Adipocyte (in vitro differentiated cells): ENCODE results near the gene PTPRG.

ENCODE experiments used
- DNase-seq: peaks from one replicate; pipeline ENCODE4 v3.0.0-alpha.2; 2015; ENCODE audit warnings: low read depth
- H3K27me3 ChIP-seq: replicated peaks from 2 replicates; pipeline ENCODE4 v1.7.0; 2013; ENCODE audit warnings: mild to moderate bottlenecking, low read length, moderate library complexity; ENCODE audit not compliant: control insufficient read depth, insufficient read depth
- H3K36me3 ChIP-seq: 2 replicates; pipeline ENCODE4 v1.7.0; 2013; ENCODE audit warnings: low read length, mild to moderate bottlenecking, moderate library complexity; ENCODE audit not compliant: control insufficient read depth, insufficient read depth, severe bottlenecking
- H3K4me1 ChIP-seq: 2 replicates; pipeline ENCODE4 v1.7.0; 2013; ENCODE audit warnings: mild to moderate bottlenecking, low read length, moderate library complexity; ENCODE audit not compliant: control insufficient read depth, insufficient read depth
- H3K4me3 ChIP-seq: 2 replicates; pipeline ENCODE4 v1.7.0; 2013; ENCODE audit warnings: mild to moderate bottlenecking, low read length, moderate library complexity
- H3K9ac ChIP-seq: 2 replicates; pipeline ENCODE4 v1.7.0; 2013; ENCODE audit warnings: mild to moderate bottlenecking, low read length, moderate library complexity
- H3K9me3 ChIP-seq: 2 replicates; pipeline ENCODE4 v1.7.0; 2013; ENCODE audit warnings: mild to moderate bottlenecking, low read length, moderate library complexity; ENCODE audit not compliant: control insufficient read depth

Gene PTPRG

DNA sequence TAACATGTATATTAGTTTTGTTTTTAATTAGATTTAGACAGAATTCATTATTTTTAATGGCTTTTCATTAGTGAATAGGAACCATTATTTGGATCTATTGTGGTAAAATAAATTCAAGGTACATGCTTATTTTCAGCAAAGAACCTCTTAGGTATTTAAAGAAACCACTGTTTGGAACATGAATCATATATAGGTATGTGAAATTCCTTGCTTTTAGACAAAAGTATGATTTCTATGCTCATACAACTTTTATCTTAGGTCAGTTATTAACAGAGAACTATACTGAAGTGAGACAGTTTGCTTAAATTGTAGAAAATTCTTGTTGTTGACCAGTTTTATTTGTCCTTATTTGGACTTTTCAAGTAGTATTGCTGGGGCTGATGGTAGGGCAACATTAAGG is 422.1 kb downstream of the PTPRG start:
- DNase-seq, result no peak
- Histone ChIP-seq H3K9ac (no peak overlapping the region), H3K4me3 (no peak overlapping the region), H3K27me3 (no peaks in the 10 kb centered on the region), H3K4me1 (peaks cover 5% of the 10 kb centered on the region), H3K36me3 (peaks cover 6% of the 10 kb centered on the region), H3K9me3 (no peaks in the 10 kb centered on the region)

GRCh38 chr3:61985020-61985419 is 423.6 kb downstream of the PTPRG start:
- Histone ChIP-seq H3K4me3 (no peak overlapping the region), H3K9ac (no peak overlapping the region), H3K9me3 (no peaks in the 10 kb centered on the region), H3K27me3 (no peaks in the 10 kb centered on the region), H3K36me3 (peaks cover 11% of the 10 kb centered on the region), H3K4me1 (peaks cover 5% of the 10 kb centered on the region)
- DNase-seq, result peak; percentile 8

- Histone ChIP-seq H3K9me3 (no peaks in the 10 kb centered on the region), H3K36me3 (peaks cover 25% of the 10 kb centered on the region), H3K27me3 (no peaks in the 10 kb centered on the region), H3K4me3 (no peak overlapping the region), H3K9ac (no peak overlapping the region), H3K4me1 (peaks cover 5% of the 10 kb centered on the region)
- no peak for DNase-seq
These were observed 425.1 kb downstream of the PTPRG start for GRCh38 chr3:61986473-61986872.

- Histone ChIP-seq H3K9me3 (no peaks in the 10 kb centered on the region), H3K27me3 (no peaks in the 10 kb centered on the region), H3K9ac (no peak overlapping the region), H3K4me3 (no peak overlapping the region), H3K36me3 (peaks cover 40% of the 10 kb centered on the region), H3K4me1 (peaks cover 5% of the 10 kb centered on the region)
- no peak for DNase-seq
These were observed 428.3 kb downstream of the PTPRG start for GRCh38 chr3:61989681-61990080.

- H3K4me1 ChIP-seq, result no peaks in the 10 kb centered on the region
- DNase-seq, result no peak
These were observed 429.1 kb downstream of the PTPRG start for GRCh38 chr3:61990327-61991027.

GRCh38 chr3:61991706-61992105 is 430.3 kb downstream of the PTPRG start:
- no peak for DNase-seq
- Histone ChIP-seq H3K27me3 (no peaks in the 10 kb centered on the region), H3K4me3 (no peak overlapping the region), H3K9ac (no peak overlapping the region), H3K9me3 (no peaks in the 10 kb centered on the region), H3K36me3 (peaks cover 34% of the 10 kb centered on the region), H3K4me1 (peaks cover 5% of the 10 kb centered on the region)

More at GRCh38 chr3:61990327-61991027, 429.1 kb downstream of the PTPRG start:
- Histone ChIP-seq H3K27me3 (no peaks in the 10 kb centered on the region), H3K4me3 (no peak overlapping the region), H3K9me3 (no peaks in the 10 kb centered on the region), H3K36me3 (peaks cover 34% of the 10 kb centered on the region), H3K9ac (no peak overlapping the region)

DNA sequence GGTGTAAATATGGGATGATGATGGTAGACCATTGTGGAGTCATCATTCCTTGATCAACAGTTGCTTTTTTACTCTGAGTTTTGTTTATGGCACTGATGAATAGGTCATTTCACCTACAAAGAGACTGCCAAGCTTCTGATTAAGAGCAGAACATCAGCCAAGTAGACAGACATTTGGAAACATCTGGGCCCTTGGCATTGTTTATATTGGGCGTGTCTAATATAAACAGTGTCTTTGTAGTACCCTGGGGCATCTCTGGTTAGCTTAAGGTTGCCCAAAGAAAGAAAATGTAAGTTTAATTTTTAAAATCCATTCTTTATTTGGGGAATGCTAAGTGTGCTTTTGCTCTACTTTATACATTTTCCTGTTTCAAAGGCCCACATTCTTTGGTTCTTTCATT is 435.0 kb downstream of the PTPRG start:
- no peak overlapping the region for H3K9ac ChIP-seq

DNA sequence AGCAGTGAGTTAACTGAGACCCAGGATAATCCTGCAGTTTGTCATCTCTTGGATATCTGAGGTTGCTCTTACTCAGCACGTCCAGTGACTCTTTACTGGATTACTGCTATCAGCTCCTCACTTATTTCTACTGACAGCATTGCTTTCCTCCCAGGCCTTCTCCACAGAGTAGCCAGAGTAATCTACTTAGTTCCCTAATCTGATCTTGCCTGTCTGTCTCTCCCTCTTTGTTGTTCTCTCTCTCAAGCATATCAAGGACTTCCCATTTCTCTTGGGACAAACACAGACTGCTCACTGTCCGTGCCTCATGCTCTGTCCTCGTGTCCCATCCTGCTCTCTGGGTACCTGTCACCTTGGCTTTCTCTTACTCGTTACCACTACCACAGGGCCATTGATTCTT is 435.7 kb downstream of the PTPRG start:
- no peaks in the 10 kb centered on the region for H3K9me3 ChIP-seq
- no peaks in the 10 kb centered on the region for H3K27me3 ChIP-seq
- no peak overlapping the region for H3K9ac ChIP-seq
- no peak overlapping the region for H3K4me3 ChIP-seq
- H3K36me3 ChIP-seq, result peaks cover 13% of the 10 kb centered on the region
- no peak for DNase-seq
- H3K4me1 ChIP-seq, result peaks cover 7% of the 10 kb centered on the region

More for the DNA sequence above, 435.0 kb downstream of the PTPRG start:
- peak; percentile 40 for DNase-seq
- Histone ChIP-seq H3K27me3 (no peaks in the 10 kb centered on the region), H3K36me3 (peaks cover 20% of the 10 kb centered on the region), H3K4me1 (peaks cover 7% of the 10 kb centered on the region), H3K4me3 (no peak overlapping the region), H3K9me3 (no peaks in the 10 kb centered on the region)

- no peak for DNase-seq
- Histone ChIP-seq H3K36me3 (peaks cover 27% of the 10 kb centered on the region), H3K4me3 (no peak overlapping the region), H3K4me1 (peaks cover 14% of the 10 kb centered on the region), H3K27me3 (no peaks in the 10 kb centered on the region), H3K9me3 (no peaks in the 10 kb centered on the region), H3K9ac (no peak overlapping the region)
These were observed 442.5 kb downstream of the PTPRG start for GRCh38 chr3:62003835-62004234.

DNA sequence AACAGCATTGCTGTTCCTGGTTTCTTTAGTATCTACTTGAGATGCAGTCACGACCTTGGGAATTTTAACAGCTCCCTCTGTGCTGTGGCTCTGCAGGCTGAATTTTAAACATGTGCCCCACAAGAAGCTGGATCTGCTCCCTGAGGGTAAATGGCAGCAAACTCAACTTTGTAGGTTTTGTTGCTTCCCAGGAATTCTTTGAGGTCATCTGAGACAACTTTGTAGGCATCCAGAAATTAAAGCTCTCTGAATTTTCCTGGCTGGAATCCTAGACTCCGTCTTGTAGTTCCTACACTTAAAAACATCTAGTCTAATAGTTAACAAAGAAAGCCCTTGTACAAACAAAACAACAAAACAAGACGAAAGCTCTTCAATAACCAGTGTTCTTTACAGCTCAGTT is 445.7 kb downstream of the PTPRG start:
- Histone ChIP-seq H3K36me3 (peaks cover 38% of the 10 kb centered on the region), H3K27me3 (no peaks in the 10 kb centered on the region), H3K4me1 (peaks cover 14% of the 10 kb centered on the region), H3K9me3 (no peaks in the 10 kb centered on the region), H3K4me3 (no peak overlapping the region), H3K9ac (no peak overlapping the region)
- DNase-seq, result peak; percentile 59

GRCh38 chr3:62010989-62011388 is 449.6 kb downstream of the PTPRG start:
- no peaks in the 10 kb centered on the region for H3K9me3 ChIP-seq

DNA sequence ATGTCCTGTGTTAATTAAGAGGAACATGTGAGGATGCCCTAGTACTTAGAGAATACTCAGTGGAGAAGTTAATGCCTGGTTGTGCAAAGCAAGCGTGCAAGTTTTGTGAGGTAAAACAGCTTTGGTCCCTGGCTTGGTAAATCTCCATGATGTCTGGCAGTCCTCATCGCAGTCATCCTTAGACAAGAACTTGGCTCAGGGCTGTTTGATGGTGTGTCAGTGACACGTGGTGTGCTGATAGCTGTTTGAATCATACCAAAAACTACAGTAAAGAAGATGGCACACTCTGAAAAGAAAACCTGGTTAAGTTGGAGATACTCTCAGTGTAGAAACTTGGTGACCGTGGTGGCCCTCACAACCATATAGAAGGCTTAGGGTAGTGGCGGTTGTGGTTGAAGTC is 450.3 kb downstream of the PTPRG start:
- no peak for DNase-seq
- no peak overlapping the region for H3K9ac ChIP-seq
- H3K4me1 ChIP-seq, result peaks cover 7% of the 10 kb centered on the region
- H3K4me3 ChIP-seq, result no peak overlapping the region
- H3K27me3 ChIP-seq, result no peaks in the 10 kb centered on the region
- no peaks in the 10 kb centered on the region for H3K9me3 ChIP-seq
- peaks cover 13% of the 10 kb centered on the region for H3K36me3 ChIP-seq

More at GRCh38 chr3:62010989-62011388, 449.6 kb downstream of the PTPRG start:
- no peaks in the 10 kb centered on the region for H3K27me3 ChIP-seq
- no peak overlapping the region for H3K4me3 ChIP-seq
- H3K36me3 ChIP-seq, result peaks cover 12% of the 10 kb centered on the region
- H3K9ac ChIP-seq, result no peak overlapping the region
- DNase-seq, result no peak
- peaks cover 7% of the 10 kb centered on the region for H3K4me1 ChIP-seq
